ENCODE measurements around the gene SLC43A3.

DNA sequence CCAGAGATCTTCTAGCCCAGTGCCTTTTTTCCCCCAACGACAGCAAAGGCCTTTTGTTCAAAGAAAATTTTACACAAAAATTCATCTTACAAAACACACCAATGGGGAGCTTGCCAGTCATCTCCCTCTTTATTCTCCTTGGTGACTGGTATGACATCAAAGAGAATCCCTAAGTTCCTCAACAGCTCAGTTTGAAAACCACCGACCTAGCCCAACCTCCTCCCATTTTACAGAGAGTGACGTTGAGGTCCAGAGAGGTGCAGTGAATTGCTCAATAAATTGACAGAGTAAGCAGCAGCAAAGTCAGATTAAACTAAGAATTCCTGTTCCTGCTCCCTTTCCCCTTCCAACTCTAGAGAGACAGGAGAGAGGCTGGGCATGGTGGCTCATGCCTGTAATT is 7.8 kb downstream of the SLC43A3 start:
- TF ChIP-seq, protein P1, sequence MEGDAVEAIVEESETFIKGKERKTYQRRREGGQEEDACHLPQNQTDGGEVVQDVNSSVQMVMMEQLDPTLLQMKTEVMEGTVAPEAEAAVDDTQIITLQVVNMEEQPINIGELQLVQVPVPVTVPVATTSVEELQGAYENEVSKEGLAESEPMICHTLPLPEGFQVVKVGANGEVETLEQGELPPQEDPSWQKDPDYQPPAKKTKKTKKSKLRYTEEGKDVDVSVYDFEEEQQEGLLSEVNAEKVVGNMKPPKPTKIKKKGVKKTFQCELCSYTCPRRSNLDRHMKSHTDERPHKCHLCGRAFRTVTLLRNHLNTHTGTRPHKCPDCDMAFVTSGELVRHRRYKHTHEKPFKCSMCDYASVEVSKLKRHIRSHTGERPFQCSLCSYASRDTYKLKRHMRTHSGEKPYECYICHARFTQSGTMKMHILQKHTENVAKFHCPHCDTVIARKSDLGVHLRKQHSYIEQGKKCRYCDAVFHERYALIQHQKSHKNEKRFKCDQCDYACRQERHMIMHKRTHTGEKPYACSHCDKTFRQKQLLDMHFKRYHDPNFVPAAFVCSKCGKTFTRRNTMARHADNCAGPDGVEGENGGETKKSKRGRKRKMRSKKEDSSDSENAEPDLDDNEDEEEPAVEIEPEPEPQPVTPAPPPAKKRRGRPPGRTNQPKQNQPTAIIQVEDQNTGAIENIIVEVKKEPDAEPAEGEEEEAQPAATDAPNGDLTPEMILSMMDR (IDR thresholded peaks at IDR 0.05) = no peak
- no peak for TF ChIP-seq POLR2A (IDR thresholded peaks at IDR 0.05)

Measured in body of pancreas (tissue), 4 donors.